Stimulated activated CD4-positive, alpha-beta T cell treated with anti-CD3 and anti-CD28 coated beads, Interleukin-4, amount 100 ng/mL, for 1 hour (primary cell): Measurements from ENCODE around the gene SULF2.

Source experiments
- DNase-seq: peaks from one replicate; pipeline ENCODE4 v3.0.0-alpha.2; 2020

SULF2 gene

GRCh38 chr20:47758517-47759450, 26.5 kb downstream of the SULF2 start:
- DNase-seq: no peak

- no peak for DNase-seq
These were observed 27.9 kb downstream of the SULF2 start for GRCh38 chr20:47757145-47758035.

- DNase-seq: no peak
These were observed 30.2 kb downstream of the SULF2 start for GRCh38 chr20:47754946-47755652.

- DNase-seq: no peak
These were observed 30.9 kb downstream of the SULF2 start for GRCh38 chr20:47754388-47754715.

- DNase-seq: no peak
These were observed 31.5 kb downstream of the SULF2 start for GRCh38 chr20:47753576-47754387.

GRCh38 chr20:47751449-47751848, 33.8 kb downstream of the SULF2 start:
- DNase-seq: no peak

GRCh38 chr20:47749339-47749738, 35.9 kb downstream of the SULF2 start:
- DNase-seq: no peak

- DNase-seq: no peak
These were observed 36.5 kb downstream of the SULF2 start for GRCh38 chr20:47748823-47749222.

- no peak for DNase-seq
These were observed 37.2 kb downstream of the SULF2 start for GRCh38 chr20:47748069-47748468.

- no peak for DNase-seq
These were observed 37.6 kb downstream of the SULF2 start for GRCh38 chr20:47747669-47748031.

- DNase-seq: no peak
These were observed 40.5 kb downstream of the SULF2 start for GRCh38 chr20:47744803-47745202.

- DNase-seq: no peak
These were observed 41.6 kb downstream of the SULF2 start for GRCh38 chr20:47743671-47744070.

GRCh38 chr20:47741669-47742608, 43.3 kb downstream of the SULF2 start:
- DNase-seq: no peak

GRCh38 chr20:47740862-47741184, 44.5 kb downstream of the SULF2 start:
- no peak for DNase-seq

GRCh38 chr20:47740121-47740861, 45.0 kb downstream of the SULF2 start:
- no peak for DNase-seq

- DNase-seq: no peak
These were observed 47.4 kb downstream of the SULF2 start for GRCh38 chr20:47737923-47738322.

- DNase-seq: no peak
These were observed 48.6 kb downstream of the SULF2 start for GRCh38 chr20:47736570-47737152.

- no peak for DNase-seq
These were observed 49.6 kb downstream of the SULF2 start for GRCh38 chr20:47735412-47736400.

GRCh38 chr20:47734870-47735269, 50.4 kb downstream of the SULF2 start:
- DNase-seq: no peak
